ENCODE data around the gene CBFA2T3.

The CBFA2T3 gene

GRCh38 chr16:88879788-88880055 lies 97.3 kb downstream of the CBFA2T3 start:
- DNase-seq (ENCODE audit: low read depth), result no peak
- H3K4me3 ChIP-seq (ENCODE audit: control insufficient read depth, low read depth, low read length), result no peak overlapping the region
- TF ChIP-seq, protein P1, sequence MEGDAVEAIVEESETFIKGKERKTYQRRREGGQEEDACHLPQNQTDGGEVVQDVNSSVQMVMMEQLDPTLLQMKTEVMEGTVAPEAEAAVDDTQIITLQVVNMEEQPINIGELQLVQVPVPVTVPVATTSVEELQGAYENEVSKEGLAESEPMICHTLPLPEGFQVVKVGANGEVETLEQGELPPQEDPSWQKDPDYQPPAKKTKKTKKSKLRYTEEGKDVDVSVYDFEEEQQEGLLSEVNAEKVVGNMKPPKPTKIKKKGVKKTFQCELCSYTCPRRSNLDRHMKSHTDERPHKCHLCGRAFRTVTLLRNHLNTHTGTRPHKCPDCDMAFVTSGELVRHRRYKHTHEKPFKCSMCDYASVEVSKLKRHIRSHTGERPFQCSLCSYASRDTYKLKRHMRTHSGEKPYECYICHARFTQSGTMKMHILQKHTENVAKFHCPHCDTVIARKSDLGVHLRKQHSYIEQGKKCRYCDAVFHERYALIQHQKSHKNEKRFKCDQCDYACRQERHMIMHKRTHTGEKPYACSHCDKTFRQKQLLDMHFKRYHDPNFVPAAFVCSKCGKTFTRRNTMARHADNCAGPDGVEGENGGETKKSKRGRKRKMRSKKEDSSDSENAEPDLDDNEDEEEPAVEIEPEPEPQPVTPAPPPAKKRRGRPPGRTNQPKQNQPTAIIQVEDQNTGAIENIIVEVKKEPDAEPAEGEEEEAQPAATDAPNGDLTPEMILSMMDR (IDR thresholded peaks at IDR 0.05; ENCODE audit: control insufficient read depth, insufficient read depth, low read depth, low read length, missing control alignments), result no peak

GRCh38 chr16:88878967-88879787 lies 97.8 kb downstream of the CBFA2T3 start:
- no peak overlapping the region for H3K4me3 ChIP-seq (ENCODE audit: control insufficient read depth, low read depth, low read length)
- TF ChIP-seq, protein P1 (IDR thresholded peaks at IDR 0.05; ENCODE audit: control insufficient read depth, insufficient read depth, low read depth, low read length, missing control alignments), result no peak

DNA sequence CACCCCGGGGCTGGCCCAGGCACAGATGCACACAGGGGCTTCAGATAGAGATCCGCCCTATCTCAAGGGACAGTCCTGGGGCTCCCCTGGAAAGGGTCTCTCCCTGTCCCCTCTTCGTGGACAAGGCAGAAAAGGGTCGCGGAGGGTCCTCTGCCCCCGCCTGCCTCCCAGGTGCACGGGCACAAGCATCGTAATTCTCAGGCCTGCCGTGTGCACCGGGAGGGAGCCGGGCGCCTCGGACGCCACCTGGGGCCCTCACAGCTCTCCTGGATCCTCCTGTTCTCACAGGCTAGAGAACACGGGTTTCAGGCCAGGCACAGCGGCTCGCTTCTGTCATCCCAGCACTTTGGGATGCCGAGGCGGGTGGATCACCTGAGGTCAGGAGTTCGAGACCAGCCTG lies 98.7 kb downstream of the CBFA2T3 start:
- no peak for DNase-seq (ENCODE audit: low read depth)
- H3K4me3 ChIP-seq (ENCODE audit: control insufficient read depth, low read depth, low read length), result no peak overlapping the region
- TF ChIP-seq, protein P1 (IDR thresholded peaks at IDR 0.05; ENCODE audit: control insufficient read depth, insufficient read depth, low read depth, low read length, missing control alignments), result no peak

More at GRCh38 chr16:88878967-88879787, 97.8 kb downstream of the CBFA2T3 start:
- no peak for DNase-seq (ENCODE audit: low read depth)

- TF ChIP-seq, protein P1 (IDR thresholded peaks at IDR 0.05; ENCODE audit: control insufficient read depth, insufficient read depth, low read depth, low read length, missing control alignments), result no peak
- DNase-seq (ENCODE audit: low read depth), result no peak
- no peak overlapping the region for H3K4me3 ChIP-seq (ENCODE audit: control insufficient read depth, low read depth, low read length)
These were observed 99.3 kb downstream of the CBFA2T3 start for GRCh38 chr16:88877564-88878289.

DNA sequence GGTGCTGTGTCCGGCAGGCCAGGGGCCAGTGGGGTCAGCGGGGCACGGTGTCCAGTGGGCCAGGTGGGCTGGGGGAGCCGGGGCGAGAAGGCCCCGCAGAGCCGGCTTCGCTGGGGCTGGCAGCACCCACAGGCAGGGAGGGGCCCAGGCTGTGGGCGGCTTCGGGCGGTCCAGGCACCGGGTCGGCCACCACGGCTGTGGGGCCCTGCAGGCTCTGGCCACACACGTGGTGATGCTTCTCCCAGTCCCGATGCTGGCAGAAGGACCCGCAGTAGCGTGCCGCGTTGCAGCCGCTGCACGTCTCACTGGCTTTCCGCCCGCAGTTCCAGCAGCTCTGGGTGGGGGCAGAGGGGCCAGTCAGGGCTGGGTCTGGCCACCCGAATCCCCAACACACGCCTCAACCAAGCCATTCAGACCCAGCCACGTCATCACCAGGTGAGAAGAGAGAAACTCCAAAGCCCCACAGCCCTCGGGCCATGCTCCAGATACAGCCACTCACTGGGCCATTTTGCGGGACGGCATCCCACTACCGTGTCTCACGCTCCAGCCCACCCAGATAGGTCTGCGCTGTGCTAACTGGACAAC lies 100.0 kb downstream of the CBFA2T3 start:
- H3K4me3 ChIP-seq (ENCODE audit: control insufficient read depth, low read depth, low read length), result no peak overlapping the region

DNA sequence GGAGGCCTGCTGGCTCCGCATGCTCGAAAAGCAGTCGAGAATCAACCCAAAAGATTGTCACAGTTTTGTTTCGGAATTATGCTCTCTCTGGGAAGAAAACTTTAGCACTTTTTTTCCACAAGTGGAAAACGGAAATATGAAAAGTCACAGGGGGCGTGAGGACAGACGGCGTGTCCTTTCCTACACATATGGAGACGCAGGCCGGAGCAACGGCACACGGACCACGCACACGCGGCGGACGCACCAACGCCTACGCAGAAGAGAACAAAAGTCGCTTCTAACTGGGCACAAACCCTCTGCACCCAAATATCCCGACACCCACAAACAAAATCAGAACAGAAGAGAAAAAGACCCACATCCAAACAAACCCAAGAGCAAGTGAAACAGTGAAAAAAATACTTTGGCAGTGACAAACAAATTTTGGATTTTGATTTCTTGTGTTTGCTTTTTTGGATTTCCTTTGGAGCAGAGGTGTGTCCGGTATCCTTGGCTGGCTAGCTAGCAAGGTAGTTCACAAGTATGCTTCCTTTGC lies 101.2 kb downstream of the CBFA2T3 start:
- DNase-seq (ENCODE audit: low read depth), result no peak
- no peak overlapping the region for H3K4me3 ChIP-seq (ENCODE audit: control insufficient read depth, low read depth, low read length)
- TF ChIP-seq, protein P1 (IDR thresholded peaks at IDR 0.05; ENCODE audit: control insufficient read depth, insufficient read depth, low read depth, low read length, missing control alignments), result no peak

More for the DNA sequence above, 100.0 kb downstream of the CBFA2T3 start:
- TF ChIP-seq, protein P1 (IDR thresholded peaks at IDR 0.05; ENCODE audit: control insufficient read depth, insufficient read depth, low read depth, low read length, missing control alignments), result no peak
- no peak for DNase-seq (ENCODE audit: low read depth)
